VCaP (cell line): ENCODE data around the gene LDLRAD3.
"Not testable (repeated sequence)": the region's sequence is repeated elsewhere in the genome, so short reads cannot be mapped to it uniquely, and the experiment has no call there.

ENCODE experiments used
- H3K27ac ChIP-seq: fragments of 450-650 bp; 2 replicates; pipeline ENCODE4 v1.5.1; 2017
- TF ChIP-seq, protein P1 (sequence below): fragments of 450-650 bp; conservative IDR thresholded peaks from 2 replicates; pipeline ENCODE4 v1.5.1; 2017; ENCODE audit warnings: mild to moderate bottlenecking, moderate library complexity

The LDLRAD3 gene

DNA sequence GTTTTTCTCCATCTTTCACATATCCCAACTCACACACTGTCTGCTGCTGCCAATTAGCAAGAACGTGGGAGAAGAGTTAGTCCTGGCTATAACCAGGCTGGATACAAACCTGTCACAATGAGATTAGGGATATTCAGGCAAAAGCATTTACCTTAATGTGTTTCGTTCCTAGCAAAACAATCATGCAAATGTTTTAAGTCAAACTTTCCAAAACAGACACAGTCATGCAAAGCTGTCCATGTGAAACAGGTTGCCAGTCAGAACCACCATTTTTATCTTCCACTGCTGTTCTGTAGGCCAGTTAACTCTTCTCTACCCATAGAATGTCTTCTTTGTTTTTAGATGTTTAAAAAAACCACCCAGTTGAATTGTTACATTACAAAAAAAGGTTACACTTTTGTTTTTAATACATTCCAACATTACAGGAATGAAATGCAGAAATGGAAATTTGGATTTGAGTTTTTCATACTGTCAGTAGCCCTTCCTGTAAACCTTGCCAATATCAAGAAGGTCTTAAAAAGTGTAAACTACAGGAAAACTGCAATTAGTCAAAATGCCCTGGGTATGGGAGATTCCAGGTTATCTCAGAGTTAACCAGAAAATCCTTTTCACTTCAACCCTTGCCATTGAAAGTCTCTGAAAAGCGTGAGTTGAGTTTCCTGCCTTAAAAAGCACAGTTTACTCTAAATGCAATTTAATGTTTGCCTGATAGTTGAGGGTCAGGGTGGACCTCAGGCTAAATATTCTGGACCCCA, 34.2 kb upstream of the LDLRAD3 start:
- TF ChIP-seq, protein P1, sequence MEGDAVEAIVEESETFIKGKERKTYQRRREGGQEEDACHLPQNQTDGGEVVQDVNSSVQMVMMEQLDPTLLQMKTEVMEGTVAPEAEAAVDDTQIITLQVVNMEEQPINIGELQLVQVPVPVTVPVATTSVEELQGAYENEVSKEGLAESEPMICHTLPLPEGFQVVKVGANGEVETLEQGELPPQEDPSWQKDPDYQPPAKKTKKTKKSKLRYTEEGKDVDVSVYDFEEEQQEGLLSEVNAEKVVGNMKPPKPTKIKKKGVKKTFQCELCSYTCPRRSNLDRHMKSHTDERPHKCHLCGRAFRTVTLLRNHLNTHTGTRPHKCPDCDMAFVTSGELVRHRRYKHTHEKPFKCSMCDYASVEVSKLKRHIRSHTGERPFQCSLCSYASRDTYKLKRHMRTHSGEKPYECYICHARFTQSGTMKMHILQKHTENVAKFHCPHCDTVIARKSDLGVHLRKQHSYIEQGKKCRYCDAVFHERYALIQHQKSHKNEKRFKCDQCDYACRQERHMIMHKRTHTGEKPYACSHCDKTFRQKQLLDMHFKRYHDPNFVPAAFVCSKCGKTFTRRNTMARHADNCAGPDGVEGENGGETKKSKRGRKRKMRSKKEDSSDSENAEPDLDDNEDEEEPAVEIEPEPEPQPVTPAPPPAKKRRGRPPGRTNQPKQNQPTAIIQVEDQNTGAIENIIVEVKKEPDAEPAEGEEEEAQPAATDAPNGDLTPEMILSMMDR: no peak
- no peak overlapping the region for H3K27ac ChIP-seq

DNA sequence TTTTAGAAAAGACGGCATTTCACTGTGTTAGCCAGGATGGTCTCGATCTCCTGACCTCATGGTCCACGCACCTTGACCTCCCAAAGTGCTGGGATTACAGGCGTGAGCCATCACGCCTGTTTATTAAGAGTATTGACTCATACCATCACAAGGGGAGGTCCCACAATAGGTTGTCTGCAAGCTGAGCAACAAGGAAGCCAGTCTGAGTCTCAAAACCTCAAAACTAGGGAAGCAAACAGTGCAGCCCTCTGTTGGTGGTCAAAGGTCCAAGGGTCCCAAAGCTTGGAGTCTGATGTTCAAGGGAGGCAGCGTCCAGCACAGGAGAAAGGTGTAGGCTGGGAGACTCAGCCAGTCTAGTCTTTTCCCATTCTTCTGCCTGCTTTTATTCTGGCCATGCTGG, 32.8 kb upstream of the LDLRAD3 start:
- TF ChIP-seq, protein P1: no peak
- no peak overlapping the region for H3K27ac ChIP-seq

DNA sequence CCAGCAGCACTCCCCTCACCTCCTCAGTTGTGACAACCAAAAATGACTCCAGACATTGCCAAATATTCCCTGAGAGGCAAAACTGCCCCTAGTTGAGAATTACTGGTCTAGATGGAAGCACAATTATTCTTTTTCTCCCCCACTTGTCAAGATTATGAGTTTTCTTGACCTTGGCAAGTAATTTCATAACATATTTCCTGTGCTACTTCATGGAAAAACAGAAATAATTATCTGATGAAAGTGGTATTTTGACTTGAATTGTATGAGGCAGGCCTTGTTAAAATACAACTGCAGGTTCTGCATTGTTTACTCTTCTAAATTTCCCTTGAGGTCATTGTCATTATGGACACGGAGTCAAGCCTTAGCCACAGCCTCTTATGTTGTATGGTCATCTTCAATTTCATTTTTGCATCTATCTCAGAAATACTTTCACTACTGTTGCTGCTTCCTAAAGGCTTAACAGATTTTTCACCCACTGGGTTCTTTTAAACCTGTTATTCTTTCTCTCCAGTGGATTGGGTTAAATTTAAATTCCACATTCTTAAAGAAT, 32.2 kb upstream of the LDLRAD3 start:
- TF ChIP-seq, protein P1: no peak
- no peak overlapping the region for H3K27ac ChIP-seq

DNA sequence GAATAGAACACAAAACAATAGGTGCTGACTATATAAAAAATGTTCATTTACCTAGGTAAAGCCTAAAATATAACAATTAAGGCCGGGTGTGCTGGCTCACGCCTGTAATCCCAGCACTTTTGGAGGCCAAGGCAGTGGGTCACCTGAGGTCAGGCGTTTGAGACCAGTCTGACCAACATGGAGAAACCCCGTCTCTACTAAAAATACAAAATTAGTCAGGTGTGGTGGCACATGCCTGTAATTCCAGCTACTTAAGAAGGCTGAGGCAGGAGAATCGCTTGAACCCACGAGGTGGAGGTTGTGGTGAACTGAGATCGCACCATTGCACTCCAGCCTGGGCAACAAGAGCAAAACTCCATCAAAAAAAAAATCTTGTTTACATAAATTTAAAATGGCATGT, 31.4 kb upstream of the LDLRAD3 start:
- H3K27ac ChIP-seq: not testable (repeated sequence)

DNA sequence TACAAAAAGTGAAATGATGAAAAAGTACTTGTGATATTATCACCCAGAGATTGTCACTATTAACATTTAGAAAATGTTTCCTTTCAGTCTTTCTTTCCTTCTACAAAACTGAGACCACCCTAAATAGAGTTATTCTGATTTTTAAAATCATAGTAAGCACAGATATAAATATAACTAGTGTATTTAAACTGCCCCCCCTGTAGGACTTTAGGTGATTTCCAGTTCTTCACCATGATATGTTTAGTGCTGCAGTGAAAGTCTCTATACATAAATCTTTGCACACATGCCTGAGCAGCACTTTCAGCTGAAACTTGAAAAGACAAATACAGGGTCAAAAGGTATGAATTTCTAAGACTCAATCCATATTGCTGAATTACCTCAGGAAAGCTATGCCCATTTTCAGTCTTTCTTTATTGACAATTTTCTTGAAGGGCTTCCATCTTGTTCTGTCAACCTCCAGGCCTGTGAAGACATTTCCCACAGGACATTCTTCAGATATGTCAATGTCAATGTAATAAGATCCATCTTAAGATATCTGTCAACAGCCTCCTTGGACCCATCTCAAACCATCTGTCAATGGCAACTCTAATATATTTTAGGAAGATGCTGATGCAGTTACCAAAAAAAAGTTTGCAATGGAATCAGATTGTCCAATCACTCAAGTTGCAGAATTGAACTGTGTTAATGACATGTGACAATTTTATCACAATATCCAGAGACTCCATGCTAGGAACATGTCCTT, 30.8 kb upstream of the LDLRAD3 start:
- H3K27ac ChIP-seq: no peak overlapping the region
- TF ChIP-seq, protein P1: no peak

DNA sequence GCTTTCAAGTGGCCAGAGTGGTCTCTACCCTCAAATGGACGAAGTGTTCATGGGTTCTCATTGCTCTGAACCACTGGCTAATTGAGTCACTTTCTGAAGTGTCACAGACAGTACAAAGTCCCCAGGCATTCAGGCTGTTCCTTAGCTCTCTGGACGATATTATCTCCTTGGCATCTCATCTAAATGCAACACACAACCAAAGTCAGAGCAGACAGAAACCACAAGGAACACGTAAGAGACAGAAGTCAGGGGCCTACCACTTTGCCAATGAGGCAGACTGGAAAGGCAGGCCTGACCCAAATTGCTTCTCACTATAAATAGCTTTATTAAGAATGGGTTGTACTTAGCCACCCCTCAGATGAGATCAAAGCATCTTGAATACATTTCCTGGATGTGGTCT, 29.0 kb upstream of the LDLRAD3 start:
- TF ChIP-seq, protein P1: no peak
- H3K27ac ChIP-seq: no peak overlapping the region

DNA sequence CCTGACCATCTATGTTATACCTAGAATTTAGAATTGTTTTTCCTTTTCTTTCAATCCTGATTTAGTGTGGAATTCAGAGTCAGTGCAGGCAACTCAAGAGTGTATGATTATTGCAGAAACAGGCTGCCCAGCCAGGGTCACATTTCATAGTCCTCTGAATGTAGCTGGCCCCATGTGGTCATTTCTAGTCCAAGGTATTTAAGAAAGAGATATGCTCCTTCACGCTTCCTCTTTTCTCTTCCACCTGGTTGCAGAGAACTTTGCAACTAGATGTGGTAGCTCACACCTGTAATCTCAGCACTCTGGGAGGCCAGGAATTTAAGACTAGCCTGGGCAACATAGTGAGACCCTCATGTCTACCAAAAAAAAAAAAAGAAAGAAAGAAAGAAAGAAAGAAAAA, 27.6 kb upstream of the LDLRAD3 start:
- TF ChIP-seq, protein P1: no peak

DNA sequence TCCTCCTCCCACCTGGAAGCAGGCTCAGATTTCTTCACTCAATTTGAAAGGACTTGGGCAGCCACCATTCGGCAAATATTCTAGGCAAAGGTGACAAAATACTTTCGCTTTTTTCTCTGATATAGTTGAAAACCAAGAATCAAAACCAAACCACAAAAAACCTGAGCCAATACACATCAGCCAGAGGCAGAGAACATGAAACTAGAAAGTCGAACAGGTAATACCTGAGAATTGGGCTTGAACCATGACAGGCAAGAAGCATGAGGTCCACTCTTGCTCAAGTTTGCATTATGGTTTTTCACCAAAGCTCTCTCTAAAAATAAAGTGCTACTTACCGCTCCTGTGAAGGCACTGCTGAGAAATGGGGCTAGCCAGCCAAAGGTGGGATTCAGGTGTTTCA, 26.2 kb upstream of the LDLRAD3 start:
- no peak overlapping the region for H3K27ac ChIP-seq
- TF ChIP-seq, protein P1: no peak

More for the DNA sequence above, 27.6 kb upstream of the LDLRAD3 start:
- no peak overlapping the region for H3K27ac ChIP-seq
